Measurements from ENCODE around the gene IL6. TPM values are rescaled to one million over a fixed set of nuclear protein-coding genes. Genes with fewer than 3 reads are reported as not detected.

IL6 gene
- polyA plus RNA-seq, 1 experiment, result 12.7 TPM

DNA sequence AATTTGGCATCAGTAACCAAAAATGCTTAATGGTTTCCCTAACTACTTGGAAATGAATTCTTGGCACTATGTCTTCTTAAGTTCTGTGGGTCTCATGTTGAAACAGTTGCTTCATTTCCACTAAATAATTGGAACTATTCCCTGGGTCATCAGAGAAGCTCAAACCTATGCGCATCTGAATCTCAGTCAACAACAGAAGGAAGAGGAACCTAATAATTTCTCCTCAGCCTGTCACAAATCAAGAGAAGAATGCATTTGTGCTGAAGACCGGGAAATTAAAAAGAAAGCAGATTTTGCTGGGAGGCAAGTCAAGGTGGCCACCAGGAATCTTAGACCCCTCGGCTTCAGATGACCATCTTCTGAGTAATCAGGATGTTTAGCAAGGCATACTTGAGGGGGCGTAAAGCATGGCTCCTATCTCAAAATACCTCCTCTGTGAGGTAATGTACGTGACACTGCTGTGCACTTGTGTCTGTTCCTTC, 54.3 kb downstream of the IL6 start:
- POLR2A ChIA-PET, result interaction anchor here (0.7 to 1.3 kb wide), 2 partner anchors 75 to 163 kb away, joined by 3 to 4 read pairs; no protein-coding TSS in a partner anchor

More for the DNA sequence above, 54.3 kb downstream of the IL6 start:
- Histone ChIP-seq H3K9me3 (ENCODE audit: control insufficient read depth, insufficient read depth, low read length) (no peaks in the 10 kb centered on the region; the same call in 1 of the 2 replicates), H3K27ac (ENCODE audit: low read depth, low read length) (peak overlapping the region; percentile 81), H3K4me3 (ENCODE audit: low read depth, low read length) (no peak overlapping the region), H3K27me3 (ENCODE audit: control insufficient read depth, insufficient read depth, low read length) (no peaks in the 10 kb centered on the region)
- no peak for TF ChIP-seq CTCF (IDR thresholded peaks at IDR 0.05; ENCODE audit: low read depth, low read length)
- CTCF ChIA-PET, result interaction anchor here (1.5 to 3.6 kb wide), 4 partner anchors 11 to 274 kb away, joined by 4 to 36 read pairs (median 12); no protein-coding TSS in a partner anchor
- DNase-seq (ENCODE audit: low read depth, low spot score), result peak; percentile 79

Other genes starting within 250 kb of the IL6 start
- gene STEAP1B, start 227.0 kb upstream of the IL6 start, polyA plus RNA-seq (2011; rRNA removed), result 14.4 and 18.8 TPM in 2 replicates
- 390 and 549 TPM in 2 replicates for gene TOMM7, start 95.6 kb downstream of the IL6 start, polyA plus RNA-seq (2011; rRNA removed)

Data from AG04450 (cell line).